Stomach (tissue), 4 donors: ENCODE data around the gene MESP2.

Experiments used
- EP300 ChIP-seq: sonication (generic); formaldehyde crosslinking; IDR thresholded peaks from one replicate; pipeline ENCODE4 v1.6.1; 2017; ENCODE audit warnings: antibody characterized with exemption
- POLR2A ChIP-seq, 4 donors: fragments of 450-650 bp; IDR thresholded peaks; one replicate each; pipeline ENCODE4 v1.6.1; 2016; ENCODE audit warnings: antibody characterized with exemption in 4 of 4, control low read depth in 2 of 4, mild to moderate bottlenecking in 1 of 4, moderate library complexity in 1 of 4
- TF ChIP-seq, protein P1 (sequence below), 7 experiments: fragments of 450-650 bp in 4 of 7; fragments of 200-600 bp in 3 of 7; sonication (generic) in 3 of 7; IDR thresholded peaks; one replicate each; pipeline ENCODE4 v1.5.1; 2016 to 2019; ENCODE audit warnings: antibody characterized with exemption in 7 of 7, control low read depth in 2 of 7, mild to moderate bottlenecking in 1 of 7

DNA sequence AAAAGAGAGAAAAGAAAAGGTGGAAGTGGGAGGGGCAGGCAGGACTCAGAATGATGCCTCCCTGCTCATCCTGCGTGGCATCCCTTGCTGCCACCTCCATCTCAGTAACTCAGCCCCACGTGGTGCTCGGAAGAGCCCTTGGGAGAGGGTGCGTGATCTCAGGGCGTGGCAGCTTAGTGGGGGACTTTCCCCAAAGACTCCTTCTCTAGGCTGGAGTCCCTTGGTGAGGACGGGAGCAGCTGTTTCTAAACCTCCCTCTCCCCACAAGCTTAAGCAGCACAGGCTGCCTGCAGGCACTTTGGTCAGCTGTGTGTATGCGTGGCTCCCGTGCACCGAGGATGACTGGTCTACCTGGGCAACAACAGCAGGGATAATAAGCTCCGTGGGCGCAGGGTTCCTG, 45.9 kb downstream of the MESP2 start:
- TF ChIP-seq, protein P1, sequence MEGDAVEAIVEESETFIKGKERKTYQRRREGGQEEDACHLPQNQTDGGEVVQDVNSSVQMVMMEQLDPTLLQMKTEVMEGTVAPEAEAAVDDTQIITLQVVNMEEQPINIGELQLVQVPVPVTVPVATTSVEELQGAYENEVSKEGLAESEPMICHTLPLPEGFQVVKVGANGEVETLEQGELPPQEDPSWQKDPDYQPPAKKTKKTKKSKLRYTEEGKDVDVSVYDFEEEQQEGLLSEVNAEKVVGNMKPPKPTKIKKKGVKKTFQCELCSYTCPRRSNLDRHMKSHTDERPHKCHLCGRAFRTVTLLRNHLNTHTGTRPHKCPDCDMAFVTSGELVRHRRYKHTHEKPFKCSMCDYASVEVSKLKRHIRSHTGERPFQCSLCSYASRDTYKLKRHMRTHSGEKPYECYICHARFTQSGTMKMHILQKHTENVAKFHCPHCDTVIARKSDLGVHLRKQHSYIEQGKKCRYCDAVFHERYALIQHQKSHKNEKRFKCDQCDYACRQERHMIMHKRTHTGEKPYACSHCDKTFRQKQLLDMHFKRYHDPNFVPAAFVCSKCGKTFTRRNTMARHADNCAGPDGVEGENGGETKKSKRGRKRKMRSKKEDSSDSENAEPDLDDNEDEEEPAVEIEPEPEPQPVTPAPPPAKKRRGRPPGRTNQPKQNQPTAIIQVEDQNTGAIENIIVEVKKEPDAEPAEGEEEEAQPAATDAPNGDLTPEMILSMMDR (IDR thresholded peaks at IDR 0.05): no peak
- TF ChIP-seq EP300 (no peak), POLR2A (IDR thresholded peaks at IDR 0.05) (no peak)
